ENCODE measurements around the gene SENP5. TPM values are rescaled to one million over a fixed set of nuclear protein-coding genes. Genes with fewer than 3 reads are reported as not detected.
"Not testable (repeated sequence)": the region's sequence is repeated elsewhere in the genome, so short reads cannot be mapped to it uniquely, and the experiment has no call there.

Gene SENP5
- polyA plus RNA-seq, 4 donors: 20.1 to 32.0 (median 20.9) TPM

GRCh38 chr3:196938124-196938523 is 70.4 kb downstream of the SENP5 start:
- DNase-seq (ENCODE audit: low read depth in 4 of 4, low spot score in 3 of 4): no peak

DNA sequence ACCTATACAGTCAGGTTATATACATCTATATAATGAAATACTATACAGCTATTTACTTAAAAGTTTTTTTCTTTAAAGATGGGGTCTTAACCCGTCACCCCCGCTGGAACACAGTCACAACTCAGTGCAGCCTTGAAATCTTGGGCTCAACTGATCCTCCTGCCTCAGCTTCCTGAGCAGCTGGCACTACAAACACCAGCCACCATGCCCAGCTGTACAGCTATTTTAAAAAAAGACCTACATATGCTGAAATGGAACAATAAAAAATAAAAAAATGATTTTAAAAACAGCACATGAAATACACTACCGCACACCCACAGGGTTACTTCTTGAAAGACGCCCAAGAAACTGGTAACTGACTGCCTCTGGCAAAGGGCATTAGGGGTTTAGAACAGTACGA is 70.9 kb downstream of the SENP5 start:
- DNase-seq (ENCODE audit: low read depth in 4 of 4, low spot score in 3 of 4): no peak

GRCh38 chr3:196941729-196942225 is 74.1 kb downstream of the SENP5 start:
- DNase-seq (ENCODE audit: low read depth in 4 of 4, low spot score in 3 of 4): peak in 1 of 4 donors; percentile 27

- peak; percentile 94 to 96 (median 94) for DNase-seq (ENCODE audit: low read depth in 4 of 4, low spot score in 3 of 4)
These were observed 74.7 kb downstream of the SENP5 start, which contains the start of gene NCBP2 for GRCh38 chr3:196942226-196942914. Gene NCBP2 (minus strand): TSS chr3:196942528. CDS start chr3:196942503, 25 bp downstream.

- DNase-seq (ENCODE audit: low read depth in 4 of 4, low spot score in 3 of 4): no peak
These were observed 75.2 kb downstream of the SENP5 start for GRCh38 chr3:196942915-196943277.

GRCh38 chr3:196944037-196944790 is 76.5 kb downstream of the SENP5 start:
- not testable (repeated sequence) for DNase-seq (ENCODE audit: low read depth in 4 of 4, low spot score in 3 of 4)

- no peak for DNase-seq (ENCODE audit: low read depth in 4 of 4, low spot score in 3 of 4)
These were observed 79.6 kb downstream of the SENP5 start for GRCh38 chr3:196947136-196947859.

- DNase-seq (ENCODE audit: low read depth in 4 of 4, low spot score in 3 of 4): no peak
These were observed 80.2 kb downstream of the SENP5 start for GRCh38 chr3:196947860-196948441.

DNA sequence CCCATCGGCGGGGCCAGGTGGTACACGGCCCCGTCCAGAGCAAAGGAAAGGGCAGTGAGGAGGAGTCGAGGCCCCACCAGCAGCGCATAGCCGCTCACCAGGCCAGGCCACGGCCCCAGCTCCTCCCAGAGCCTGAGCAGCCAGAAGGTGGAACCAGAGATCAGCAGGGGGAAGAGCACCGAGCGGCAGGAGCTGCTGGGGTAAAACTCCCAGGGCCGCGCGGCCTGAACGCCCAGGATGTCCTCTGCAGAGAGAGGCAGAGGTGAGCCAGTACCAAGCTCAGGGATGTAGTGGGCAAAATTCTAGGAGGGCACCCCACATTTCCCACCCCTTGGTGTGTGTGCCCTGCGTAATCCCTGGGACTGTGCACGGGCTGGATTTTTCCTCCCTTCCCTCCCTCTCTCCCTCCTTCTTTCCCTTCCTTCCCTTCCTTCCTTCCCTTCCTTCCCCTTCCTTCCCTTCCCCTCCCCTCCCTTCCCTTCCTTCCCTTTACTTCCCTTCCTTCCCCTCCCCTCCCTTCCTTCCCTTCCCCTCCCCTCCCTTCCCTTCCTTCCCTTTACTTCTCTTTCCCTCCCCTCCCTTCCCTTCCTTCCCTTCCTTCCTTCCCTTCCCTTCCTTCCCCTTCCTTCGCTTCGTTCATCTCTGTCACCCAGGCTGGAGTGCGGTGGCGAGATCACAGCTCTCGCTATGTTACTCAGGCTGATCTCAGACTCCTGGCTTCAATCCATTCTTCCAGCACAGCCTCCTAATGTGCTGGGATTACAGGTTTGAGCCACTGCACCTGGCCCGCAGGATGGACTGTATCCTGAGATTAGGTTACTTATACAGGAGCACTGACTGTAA is 80.9 kb downstream of the SENP5 start:
- DNase-seq (ENCODE audit: low read depth in 4 of 4, low spot score in 3 of 4): no peak

GRCh38 chr3:196949285-196949619 is 81.5 kb downstream of the SENP5 start:
- DNase-seq (ENCODE audit: low read depth in 4 of 4, low spot score in 3 of 4): no peak

GRCh38 chr3:196949750-196950149 is 82.0 kb downstream of the SENP5 start:
- no peak for DNase-seq (ENCODE audit: low read depth in 4 of 4, low spot score in 3 of 4)

DNA sequence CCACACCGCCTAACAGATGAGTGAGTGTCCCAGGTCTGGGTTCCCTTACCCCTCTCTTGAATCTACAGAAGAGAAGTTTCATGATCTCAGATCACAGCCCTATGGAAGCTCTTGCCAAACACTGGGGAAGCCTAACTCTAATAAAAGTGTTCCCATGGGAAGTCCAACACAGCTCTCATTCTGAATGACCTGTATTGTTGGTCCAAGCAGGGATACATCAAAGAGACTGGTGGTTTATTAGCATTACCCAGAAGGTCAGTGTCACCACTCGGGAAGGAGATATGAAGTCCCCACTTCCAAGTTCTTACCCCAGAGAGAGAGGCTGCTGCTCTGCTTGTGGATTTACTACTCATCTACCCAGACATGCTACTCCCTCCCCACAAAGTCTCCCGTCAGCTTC is 83.7 kb downstream of the SENP5 start:
- no peak for DNase-seq (ENCODE audit: low read depth in 4 of 4, low spot score in 3 of 4)

GRCh38 chr3:196954832-196955231 is 87.1 kb downstream of the SENP5 start:
- DNase-seq (ENCODE audit: low read depth in 4 of 4, low spot score in 3 of 4): no peak

DNA sequence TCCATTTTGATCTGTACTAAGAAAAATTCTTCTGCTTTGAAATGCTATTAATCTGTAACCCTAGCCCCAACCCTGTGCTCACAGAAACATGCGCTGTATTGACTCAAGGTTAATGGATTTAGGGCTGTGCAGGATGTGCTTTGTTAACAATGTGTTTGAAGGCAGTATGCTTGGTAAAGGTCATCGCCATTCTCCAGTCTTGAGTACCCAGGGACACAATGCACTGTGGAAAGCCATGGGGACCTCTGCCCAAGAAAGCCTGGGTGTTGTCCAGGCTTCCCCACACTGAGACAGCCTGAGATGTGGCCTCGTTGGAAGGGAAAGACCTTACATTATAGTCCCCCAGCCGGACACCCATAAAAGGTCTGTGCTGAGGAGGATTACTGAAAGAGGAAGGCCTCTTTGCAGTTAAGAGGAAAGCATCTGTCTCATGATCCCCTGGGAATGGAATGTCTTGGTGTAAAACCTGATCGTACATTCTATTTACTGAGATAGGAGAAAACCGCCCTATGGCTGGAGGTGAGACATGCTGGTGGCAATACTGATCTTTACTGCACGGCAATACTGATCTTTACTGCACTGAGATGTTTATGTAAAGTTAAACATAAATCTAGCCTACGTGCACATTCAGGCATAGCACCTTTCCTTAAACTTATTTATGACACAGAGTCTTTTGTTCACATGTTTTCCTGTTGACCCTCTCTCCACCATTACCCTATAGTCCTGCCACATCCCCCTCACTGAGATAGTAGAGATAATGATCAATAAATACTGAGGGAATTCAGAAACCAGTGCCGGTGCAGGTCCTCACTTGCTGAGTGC is 94.6 kb downstream of the SENP5 start:
- DNase-seq (ENCODE audit: low read depth in 4 of 4, low spot score in 3 of 4): no peak

DNA sequence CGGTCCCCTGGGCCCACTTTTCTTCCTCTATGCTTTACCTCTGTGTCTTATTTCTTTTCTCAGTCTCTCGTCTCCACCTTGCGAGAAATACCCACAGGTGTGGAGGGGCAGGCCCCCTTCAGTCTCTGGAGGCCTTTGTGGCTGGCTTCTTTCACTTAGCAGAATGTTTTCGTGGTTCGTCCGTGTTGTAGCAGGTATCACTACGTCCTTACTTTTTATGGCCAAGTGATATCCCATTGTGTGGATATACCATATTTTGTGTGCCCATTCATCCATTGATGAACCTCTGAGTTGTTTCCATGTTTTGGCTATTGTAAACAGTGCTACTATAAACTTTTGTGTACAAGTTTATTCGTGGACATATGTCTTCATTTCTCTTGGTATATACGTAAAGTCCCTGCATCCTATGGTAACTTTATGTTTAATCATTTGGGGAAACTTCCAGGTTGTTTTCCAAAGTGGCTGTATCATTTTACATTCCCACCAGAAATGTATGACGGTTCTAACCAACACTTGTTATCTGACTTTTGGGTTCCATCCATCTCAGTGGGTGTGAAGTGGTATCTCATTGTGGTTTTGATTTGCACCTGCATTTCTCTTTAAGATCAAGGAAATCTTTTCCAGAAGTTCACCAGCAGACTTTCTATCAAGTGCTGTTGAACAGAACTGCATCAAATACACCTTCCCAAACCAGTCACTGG is 95.4 kb downstream of the SENP5 start:
- no peak for DNase-seq (ENCODE audit: low read depth in 4 of 4, low spot score in 3 of 4)

GRCh38 chr3:196963631-196963953 is 95.9 kb downstream of the SENP5 start:
- DNase-seq (ENCODE audit: low read depth in 4 of 4, low spot score in 3 of 4): no peak

DNA sequence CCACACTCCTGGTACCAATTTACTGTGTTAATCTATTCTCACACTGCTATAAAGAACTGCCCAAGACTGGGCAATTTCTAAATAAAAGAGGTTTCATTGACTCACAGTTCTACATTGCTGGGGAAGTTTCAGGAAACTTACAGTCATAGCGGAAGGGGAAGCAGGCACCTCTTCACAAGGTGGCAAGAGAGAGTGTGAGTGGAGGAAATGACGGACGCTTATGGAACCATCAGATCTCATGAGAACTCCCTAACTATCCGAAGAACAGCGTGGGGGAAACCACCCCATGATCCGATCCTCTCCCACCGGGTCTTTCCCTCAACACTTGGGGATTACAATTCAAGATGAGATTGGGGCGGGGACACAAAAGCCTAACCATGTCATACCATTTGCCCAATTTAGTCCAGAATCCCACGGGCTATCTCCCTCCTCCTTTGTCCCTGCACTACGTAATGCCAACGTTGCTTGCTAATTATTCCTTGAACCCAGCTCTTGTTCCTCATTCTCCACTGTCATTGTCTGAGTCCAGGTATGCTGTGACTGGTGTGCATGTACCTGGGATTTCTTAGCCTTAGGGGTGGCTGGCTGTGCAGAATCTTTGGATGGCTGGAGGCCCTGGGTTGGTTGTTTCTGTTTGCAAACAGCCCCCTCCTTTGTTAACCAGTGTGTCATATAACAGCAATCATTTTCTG is 97.5 kb downstream of the SENP5 start:
- no peak for DNase-seq (ENCODE audit: low read depth in 4 of 4, low spot score in 3 of 4)

- DNase-seq (ENCODE audit: low read depth in 4 of 4, low spot score in 3 of 4): no peak
These were observed 98.1 kb downstream of the SENP5 start for GRCh38 chr3:196965804-196966173.

All from left renal pelvis (tissue), 4 donors.